HepG2 (cell line): ENCODE data around the gene LAMA5. TPM values are rescaled to one million over a fixed set of nuclear protein-coding genes. Genes with fewer than 3 reads are reported as not detected.
A peak's percentile ranks its signal among the peaks of the same experiment; 100 is the strongest.

Source experiments
- CENPX ChIP-seq: sonication (generic); formaldehyde crosslinking; IDR thresholded peaks from 2 replicates; pipeline ENCODE4 v1.9.0; 2021; ENCODE audit warnings: mild to moderate bottlenecking, missing genetic modification reagents, moderate library complexity
- FOXA1 ChIP-seq, 2 experiments: fragments of 450-650 bp in 1 of 2; sonication (generic) in 1 of 2; formaldehyde crosslinking in 1 of 2; IDR thresholded peaks; 2 replicates each; pipeline versions ENCODE4 v1.4.0 to v1.6.1; 2016 to 2020; ENCODE audit warnings: missing genetic modification reagents in 1 of 2
- FOXO1 ChIP-seq: sonication (generic); formaldehyde crosslinking; IDR thresholded peaks from 2 replicates; pipeline ENCODE4 v1.4.0; 2020; ENCODE audit warnings: missing genetic modification reagents
- HMG20B ChIP-seq: conservative IDR thresholded peaks from 2 replicates; pipeline ENCODE4 v1.6.1; 2016; ENCODE audit warnings: missing genetic modification reagents, missing compliant biosample characterization
- HNRNPH1 ChIP-seq: fragments of 200-400 bp; formaldehyde crosslinking; optimal IDR thresholded peaks from 2 replicates; pipeline ENCODE3; 2017; ENCODE audit warnings: mild to moderate bottlenecking, low read depth, low read length
- HOXA3 ChIP-seq: sonication (generic); formaldehyde crosslinking; IDR thresholded peaks from 2 replicates; pipeline ENCODE4 v1.5.0; 2020; ENCODE audit warnings: missing genetic modification reagents
- ISL2 ChIP-seq: sonication (generic); formaldehyde crosslinking; IDR thresholded peaks from 2 replicates; pipeline ENCODE4 v1.5.0; 2020; ENCODE audit warnings: missing genetic modification reagents
- MTA3 ChIP-seq: sonication (generic); formaldehyde crosslinking; IDR thresholded peaks from 2 replicates; pipeline ENCODE4 v1.4.0; 2020; ENCODE audit warnings: missing genetic modification reagents
- NBN ChIP-seq: fragments of 450-650 bp; conservative IDR thresholded peaks from 2 replicates; pipeline ENCODE4 v1.6.1; 2017
- SOX13 ChIP-seq, 3 experiments: fragments of 450-650 bp in 1 of 3; sonication (generic) in 1 of 3; formaldehyde crosslinking in 1 of 3; IDR thresholded peaks in 2 of 3; conservative IDR thresholded peaks in 1 of 3; 2 replicates each; pipeline versions ENCODE4 v1.5.0 to v1.6.1; 2016 to 2020; ENCODE audit warnings: antibody characterized with exemption in 1 of 3, mild to moderate bottlenecking in 1 of 3, missing compliant biosample characterization in 1 of 3, missing genetic modification reagents in 1 of 3, moderate library complexity in 1 of 3
- SP5 ChIP-seq: IDR thresholded peaks from 2 replicates; pipeline ENCODE4 v1.6.1; 2016; ENCODE audit warnings: low read depth, borderline replicate concordance
- ZNF430 ChIP-seq: sonication (generic); formaldehyde crosslinking; IDR thresholded peaks from 2 replicates; pipeline ENCODE4 v1.9.0; 2021; ENCODE audit warnings: mild to moderate bottlenecking, missing genetic modification reagents
- ZNF550 ChIP-seq: sonication (generic); formaldehyde crosslinking; IDR thresholded peaks from 2 replicates; pipeline ENCODE4 v1.4.0; 2020; ENCODE audit warnings: mild to moderate bottlenecking, missing genetic modification reagents, borderline replicate concordance
- ZNF556 ChIP-seq: sonication (generic); formaldehyde crosslinking; IDR thresholded peaks from 2 replicates; pipeline ENCODE4 v1.4.0; 2020; ENCODE audit warnings: mild to moderate bottlenecking, missing genetic modification reagents, borderline replicate concordance
- ZNF747 ChIP-seq: sonication (generic); formaldehyde crosslinking; IDR thresholded peaks from 2 replicates; pipeline ENCODE4 v1.8.1; 2023; ENCODE audit warnings: missing genetic modification reagents, mild to moderate bottlenecking, borderline replicate concordance
- ZNF766 ChIP-seq: sonication (generic); formaldehyde crosslinking; IDR thresholded peaks from 2 replicates; pipeline ENCODE4 v1.5.0; 2020; ENCODE audit warnings: missing genetic modification reagents, borderline replicate concordance
- ZSCAN21 ChIP-seq: sonication (generic); formaldehyde crosslinking; IDR thresholded peaks from 2 replicates; pipeline ENCODE4 v1.8.0; 2022; ENCODE audit warnings: mild to moderate bottlenecking, missing genetic modification reagents, moderate library complexity, borderline replicate concordance
- polyA plus RNA-seq, 8 experiments: library from polyadenylated mRNA; depleted of rRNA in 3 of 8; stranded (reverse) in 7 of 8; unstranded in 1 of 8; fragments of >200 nt; fragmentation: Illumina TruSeq in 4 of 8; extraction: Trizol in 4 of 8; gene quantifications; 2 replicates each; pipeline versions ENCODE4 v1.2.1 to v1.2.3, GENCODE V29; 2011 to 2016; ENCODE audit warnings: low read depth in 4 of 8, missing spikeins in 1 of 8, mixed read lengths in 1 of 8; ENCODE audit not compliant: insufficient read depth in 1 of 8
- total RNA-seq, 5 experiments: library from RNA; depleted of rRNA; stranded (reverse); fragments of >200 nt; fragmentation: Illumina TruSeq; extraction: Trizol; gene quantifications; 2 replicates each; pipeline ENCODE4 v1.2.3, GENCODE V29; 2016; ENCODE audit warnings: low read depth in 1 of 5
- TF ChIP-seq, protein P1 (sequence below): sonication (generic); formaldehyde crosslinking; IDR thresholded peaks from 2 replicates; pipeline ENCODE4 v1.8.0; 2022; ENCODE audit warnings: missing genetic modification reagents, low read depth, mild to moderate bottlenecking, borderline replicate concordance
- TF ChIP-seq, protein P2 (sequence below): sonication (generic); formaldehyde crosslinking; IDR thresholded peaks from 2 replicates; pipeline ENCODE4 v1.5.1; 2020; ENCODE audit warnings: missing genetic modification reagents, mild to moderate bottlenecking, borderline replicate concordance
- TF ChIP-seq, protein P3 (sequence below), 2 experiments: sonication (generic) in 1 of 2; formaldehyde crosslinking in 1 of 2; IDR thresholded peaks; 2 replicates each; pipeline versions ENCODE4 v1.4.0 to v1.6.1; 2018 to 2020; ENCODE audit warnings: missing genetic modification reagents in 2 of 2, borderline replicate concordance in 1 of 2, low read depth in 1 of 2, mild to moderate bottlenecking in 1 of 2, missing biosample characterization in 1 of 2
- TF ChIP-seq, protein P4 (sequence below): sonication (generic); formaldehyde crosslinking; IDR thresholded peaks from 2 replicates; pipeline ENCODE4 v1.5.0; 2020; ENCODE audit warnings: missing genetic modification reagents, mild to moderate bottlenecking, borderline replicate concordance
- TF ChIP-seq, protein P5 (sequence below): sonication (generic); IDR thresholded peaks from 2 replicates; pipeline ENCODE4 v1.6.1; 2016; ENCODE audit warnings: low read depth, borderline replicate concordance

LAMA5 gene
- total and polyA plus RNA-seq, 2 of the 13 experiments (the other 11 are each of a cell fraction or from before 2014, with no cell fraction given): 21.0 to 44.7 TPM

DNA sequence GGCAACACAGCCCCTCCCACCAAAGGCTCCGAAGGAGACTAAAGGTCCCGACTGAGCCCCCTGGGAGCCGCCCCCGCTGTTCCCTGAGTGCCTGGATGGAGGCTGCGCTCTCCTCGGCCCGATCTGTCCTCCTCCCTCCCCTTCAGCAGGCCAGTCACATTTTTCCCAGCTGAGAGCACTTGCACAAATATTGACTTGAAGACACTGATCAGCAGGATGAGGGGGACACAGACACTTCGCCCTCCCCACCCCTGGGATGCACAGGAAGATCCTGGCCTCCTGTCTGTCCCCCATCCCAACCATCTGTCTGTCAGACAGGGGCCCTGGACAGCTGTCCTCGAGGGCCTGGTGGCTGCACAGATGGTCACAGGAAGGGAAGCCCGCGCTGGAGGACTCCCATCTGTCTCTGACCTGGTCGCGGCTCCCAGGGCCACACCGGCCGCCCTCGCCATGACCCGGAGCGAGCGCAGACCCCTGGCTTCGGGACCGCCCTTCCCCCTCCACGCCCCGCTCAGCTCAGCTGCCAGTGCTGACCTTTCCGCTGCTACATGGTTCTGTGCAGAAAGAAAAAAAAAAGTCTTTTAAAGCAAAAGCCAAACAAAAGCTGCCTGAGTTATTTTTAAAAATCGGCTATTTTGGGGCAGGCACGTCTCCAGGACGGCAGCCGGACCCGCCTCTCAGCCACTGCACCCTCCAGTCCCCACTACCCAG lies 11.1 kb downstream of the LAMA5 start (continued):
- no peak for TF ChIP-seq ZNF430 (CRISPR knock-in tag)
- TF ChIP-seq ZNF550: no peak
- TF ChIP-seq, protein P1, sequence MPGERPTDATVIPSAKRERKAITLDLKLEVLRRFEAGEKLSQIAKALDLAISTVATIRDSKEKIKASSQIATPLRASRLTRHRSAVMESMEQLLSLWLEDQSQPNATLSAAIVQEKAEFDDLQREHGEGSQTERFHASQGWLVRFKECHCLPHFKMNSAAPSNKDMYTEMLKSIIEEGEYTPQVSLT (CRISPR knock-in tag): no peak
- no peak for TF ChIP-seq FOXO1 (CRISPR knock-in tag)
- TF ChIP-seq SOX13 (IDR thresholded peaks at IDR 0.05): no peak
- TF ChIP-seq SOX13 (CRISPR knock-in tag; conservative IDR thresholded peaks at IDR 0.05 in 1 of 2, IDR thresholded peaks at IDR 0.05 in 1 of 2): no peak
- TF ChIP-seq, protein P2, sequence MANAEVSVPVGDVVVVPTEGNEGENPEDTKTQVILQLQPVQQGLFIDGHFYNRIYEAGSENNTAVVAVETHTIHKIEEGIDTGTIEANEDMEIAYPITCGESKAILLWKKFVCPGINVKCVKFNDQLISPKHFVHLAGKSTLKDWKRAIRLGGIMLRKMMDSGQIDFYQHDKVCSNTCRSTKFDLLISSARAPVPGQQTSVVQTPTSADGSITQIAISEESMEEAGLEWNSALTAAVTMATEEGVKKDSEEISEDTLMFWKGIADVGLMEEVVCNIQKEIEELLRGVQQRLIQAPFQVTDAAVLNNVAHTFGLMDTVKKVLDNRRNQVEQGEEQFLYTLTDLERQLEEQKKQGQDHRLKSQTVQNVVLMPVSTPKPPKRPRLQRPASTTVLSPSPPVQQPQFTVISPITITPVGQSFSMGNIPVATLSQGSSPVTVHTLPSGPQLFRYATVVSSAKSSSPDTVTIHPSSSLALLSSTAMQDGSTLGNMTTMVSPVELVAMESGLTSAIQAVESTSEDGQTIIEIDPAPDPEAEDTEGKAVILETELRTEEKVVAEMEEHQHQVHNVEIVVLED: no peak
- TF ChIP-seq, protein P3, sequence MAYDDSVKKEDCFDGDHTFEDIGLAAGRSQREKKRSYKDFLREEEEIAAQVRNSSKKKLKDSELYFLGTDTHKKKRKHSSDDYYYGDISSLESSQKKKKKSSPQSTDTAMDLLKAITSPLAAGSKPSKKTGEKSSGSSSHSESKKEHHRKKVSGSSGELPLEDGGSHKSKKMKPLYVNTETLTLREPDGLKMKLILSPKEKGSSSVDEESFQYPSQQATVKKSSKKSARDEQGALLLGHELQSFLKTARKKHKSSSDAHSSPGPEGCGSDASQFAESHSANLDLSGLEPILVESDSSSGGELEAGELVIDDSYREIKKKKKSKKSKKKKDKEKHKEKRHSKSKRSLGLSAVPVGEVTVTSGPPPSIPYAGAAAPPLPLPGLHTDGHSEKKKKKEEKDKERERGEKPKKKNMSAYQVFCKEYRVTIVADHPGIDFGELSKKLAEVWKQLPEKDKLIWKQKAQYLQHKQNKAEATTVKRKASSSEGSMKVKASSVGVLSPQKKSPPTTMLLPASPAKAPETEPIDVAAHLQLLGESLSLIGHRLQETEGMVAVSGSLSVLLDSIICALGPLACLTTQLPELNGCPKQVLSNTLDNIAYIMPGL (CRISPR knock-in tag; IDR thresholded peaks at IDR 0.05; ENCODE audit: borderline replicate concordance in 1 of 2, low read depth in 1 of 2): no peak
- no peak for TF ChIP-seq ZNF747 (CRISPR knock-in tag)
- no peak for TF ChIP-seq FOXA1 (IDR thresholded peaks at IDR 0.05)
- TF ChIP-seq FOXA1 (CRISPR knock-in tag; IDR thresholded peaks at IDR 0.05): peak; percentile 63
- no peak for TF ChIP-seq ISL2
- TF ChIP-seq ZNF556 (CRISPR knock-in tag): no peak
- TF ChIP-seq ZNF766 (CRISPR knock-in tag): no peak
- TF ChIP-seq CENPX (CRISPR knock-in tag): no peak
- TF ChIP-seq MTA3: no peak
- TF ChIP-seq, protein P4, sequence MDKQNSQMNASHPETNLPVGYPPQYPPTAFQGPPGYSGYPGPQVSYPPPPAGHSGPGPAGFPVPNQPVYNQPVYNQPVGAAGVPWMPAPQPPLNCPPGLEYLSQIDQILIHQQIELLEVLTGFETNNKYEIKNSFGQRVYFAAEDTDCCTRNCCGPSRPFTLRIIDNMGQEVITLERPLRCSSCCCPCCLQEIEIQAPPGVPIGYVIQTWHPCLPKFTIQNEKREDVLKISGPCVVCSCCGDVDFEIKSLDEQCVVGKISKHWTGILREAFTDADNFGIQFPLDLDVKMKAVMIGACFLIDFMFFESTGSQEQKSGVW (CRISPR knock-in tag): no peak
- TF ChIP-seq HNRNPH1: no peak
- no peak for TF ChIP-seq HMG20B (CRISPR knock-in tag)
- TF ChIP-seq SP5 (CRISPR knock-in tag): no peak
- TF ChIP-seq HOXA3 (CRISPR knock-in tag): no peak; the same call in 1 of the 2 replicates
- TF ChIP-seq, protein P5, sequence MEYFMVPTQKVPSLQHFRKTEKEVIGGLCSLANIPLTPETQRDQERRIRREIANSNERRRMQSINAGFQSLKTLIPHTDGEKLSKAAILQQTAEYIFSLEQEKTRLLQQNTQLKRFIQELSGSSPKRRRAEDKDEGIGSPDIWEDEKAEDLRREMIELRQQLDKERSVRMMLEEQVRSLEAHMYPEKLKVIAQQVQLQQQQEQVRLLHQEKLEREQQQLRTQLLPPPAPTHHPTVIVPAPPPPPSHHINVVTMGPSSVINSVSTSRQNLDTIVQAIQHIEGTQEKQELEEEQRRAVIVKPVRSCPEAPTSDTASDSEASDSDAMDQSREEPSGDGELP: peak; percentile 73; the same call in 1 of the 2 replicates
- no peak for TF ChIP-seq ZSCAN21 (CRISPR knock-in tag)
- TF ChIP-seq NBN: no peak
